Left ventricle myocardium superior (tissue), 1 donor: Measurements from ENCODE around the gene SLC25A47. TPM values are rescaled to one million over a fixed set of nuclear protein-coding genes. Genes with fewer than 3 reads are reported as not detected.
"Not testable (repeated sequence)": the region's sequence is repeated elsewhere in the genome, so short reads cannot be mapped to it uniquely, and the experiment has no call there.

Experiments used
- ATAC-seq: fragments of 200-7000 bp; cut with Tn5 transposase; one replicate; pipeline ENCODE4 v1.9.1; 2020; ENCODE audit warnings: mild to moderate bottlenecking, moderate library complexity
- DNase-seq: peaks from one replicate; pipeline ENCODE4 v3.0.0-alpha.2; 2020
- intact Hi-C: fragments of 100-400 bp; cut with micrococcal nuclease; formaldehyde crosslinking; loops from one replicate; pipeline ENCODE4 v1.11.0; 2022
- total RNA-seq: library from RNA; stranded (reverse); fragmentation: NEBNext Ultra II Directional; extraction: Animal tissue kit (Norgen Biotek cat#: 25700); gene quantifications from one replicate; pipeline ENCODE4 v1.2.1, GENCODE V29; 2021
- donor health status: DM: no; HTN: yes; CAD: no; lungs with severe emphysema.

SLC25A47 gene
- total RNA-seq, 1 donor from 2014 or later, result not detected

DNA sequence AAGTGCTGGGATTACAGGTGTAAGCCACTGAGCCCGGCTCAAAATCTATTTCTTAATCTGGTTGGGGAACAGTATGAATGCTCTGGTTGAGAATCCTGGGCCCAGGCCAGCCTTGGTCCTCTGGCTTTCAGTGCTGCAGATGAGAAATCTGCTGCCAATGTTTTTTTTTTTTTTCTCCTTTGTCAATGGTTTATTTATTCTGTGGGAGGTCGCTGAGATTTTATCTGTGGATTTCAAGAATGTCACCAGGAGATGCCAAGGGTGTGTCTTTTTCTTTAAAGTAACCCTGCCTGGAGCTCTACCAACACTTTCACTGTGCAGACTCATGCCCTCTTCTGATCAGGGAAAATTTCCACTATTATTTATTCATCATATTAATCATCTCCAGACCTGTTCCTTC lies 20.5 kb upstream of the SLC25A47 start:
- DNase-seq (peak; percentile 32), ATAC-seq (no peak)
- intact Hi-C loops, result no loop called here

DNA sequence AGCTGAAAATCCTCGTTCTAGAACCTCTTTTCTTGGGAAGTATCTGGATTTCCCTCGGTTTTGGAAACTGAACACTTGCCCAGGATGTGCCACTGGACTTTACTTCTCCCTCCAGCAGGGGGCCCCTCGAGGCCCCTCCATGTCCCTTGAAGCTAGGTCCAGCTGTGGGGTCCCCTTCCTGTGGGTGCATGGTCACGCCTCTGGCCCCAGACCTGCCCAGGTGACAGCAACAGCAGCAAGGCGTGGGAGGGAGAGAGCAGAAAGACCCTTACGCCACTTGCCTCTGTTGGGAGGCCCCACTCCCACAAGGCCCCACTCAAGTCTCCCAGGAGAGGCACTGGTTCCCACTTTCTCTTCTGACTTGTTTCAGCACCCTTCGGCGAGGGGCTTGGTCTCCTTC lies 20.0 kb upstream of the SLC25A47 start:
- ATAC-seq (no peak), DNase-seq (peak; percentile 40)
- intact Hi-C loops, result no loop called here

DNA sequence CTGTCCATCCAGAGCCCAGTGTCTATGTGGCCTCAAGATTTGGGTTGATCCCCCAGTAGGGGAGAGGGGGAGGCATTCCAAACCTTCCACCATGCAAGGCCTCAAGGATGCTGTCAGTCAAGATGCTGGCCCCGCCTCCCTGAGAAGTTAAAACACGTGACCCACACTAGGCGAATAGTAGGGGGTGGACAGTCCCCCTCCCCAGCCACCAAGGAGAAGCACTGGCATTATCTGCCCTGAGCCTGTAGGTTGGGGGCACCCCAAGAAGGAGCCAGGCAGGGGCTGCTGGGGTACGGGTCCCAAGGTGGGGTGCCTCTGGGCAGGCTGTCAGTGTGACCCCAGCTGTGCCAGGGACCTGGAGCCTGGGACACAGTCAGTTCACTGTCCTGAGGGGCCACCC lies 19.2 kb upstream of the SLC25A47 start:
- DNase-seq (peak; percentile 31), ATAC-seq (no peak)
- intact Hi-C loops, result no loop called here

DNA sequence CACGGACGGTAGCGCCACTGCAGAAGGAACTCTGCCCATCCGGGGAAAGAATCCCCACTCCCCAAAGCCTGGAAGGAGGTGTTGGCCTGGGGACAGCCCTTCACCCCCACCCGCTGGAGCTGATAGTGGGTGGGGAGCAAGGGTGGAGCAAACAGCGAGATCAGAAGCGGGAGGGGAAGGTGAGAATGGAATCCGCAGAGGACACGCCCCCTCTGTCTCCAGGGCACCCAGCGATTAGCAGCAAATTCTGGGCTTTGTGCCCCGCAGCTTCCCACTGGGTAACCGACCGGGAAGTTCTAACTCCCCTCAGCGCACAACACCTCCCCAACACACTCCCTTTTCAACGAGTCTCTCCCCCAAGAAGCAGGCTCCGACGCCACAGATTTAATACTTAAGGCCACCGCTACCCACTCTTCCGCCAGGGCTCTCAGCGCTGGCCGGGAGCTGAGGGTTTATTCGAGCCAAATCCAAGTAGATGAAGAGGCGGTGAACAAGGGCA lies 18.3 kb upstream of the SLC25A47 start:
- intact Hi-C loops, result no loop called here
- peak; percentile 9 for ATAC-seq
- DNase-seq, result peak; percentile 71

DNA sequence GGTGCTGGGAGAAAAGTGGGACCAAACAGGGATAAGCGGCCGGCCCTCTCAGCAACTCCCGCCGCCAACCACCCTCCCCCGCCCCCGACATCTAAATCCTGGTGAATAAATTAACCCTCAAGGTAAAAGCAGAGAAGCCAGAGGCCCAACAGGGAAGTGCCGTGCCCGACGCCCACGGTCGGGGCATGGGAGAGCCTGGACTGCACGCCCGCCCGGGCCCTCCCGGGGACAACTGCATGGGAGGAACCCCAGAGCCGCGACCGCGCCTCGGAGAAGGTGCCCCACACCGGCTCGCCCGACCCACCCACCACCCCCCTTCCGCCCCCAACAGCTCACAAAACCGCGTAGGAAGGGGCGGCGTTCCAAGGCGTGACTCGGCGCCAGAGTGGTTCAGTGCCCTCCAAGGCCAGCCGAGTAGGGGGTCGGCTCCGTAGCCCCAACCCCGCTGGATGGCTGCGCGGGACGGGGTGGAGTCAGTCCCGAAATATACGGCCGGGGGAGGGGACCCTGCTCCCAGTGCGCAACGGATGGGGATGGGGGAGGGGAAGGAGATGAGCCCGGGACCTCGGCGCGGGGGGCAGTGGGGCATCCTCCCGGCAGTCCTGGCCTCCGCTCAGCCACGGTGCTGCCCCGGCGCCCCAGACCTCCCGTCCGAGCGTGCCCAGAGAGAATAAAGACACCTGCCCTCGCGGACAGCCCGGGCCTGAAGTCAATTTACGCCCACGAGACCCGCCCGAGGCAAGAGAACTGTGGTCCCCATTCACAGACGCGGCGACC lies 17.6 kb upstream of the SLC25A47 start:
- ATAC-seq (peak; percentile 3), DNase-seq (peak; percentile 62)
- intact Hi-C loops, result no loop called here

DNA sequence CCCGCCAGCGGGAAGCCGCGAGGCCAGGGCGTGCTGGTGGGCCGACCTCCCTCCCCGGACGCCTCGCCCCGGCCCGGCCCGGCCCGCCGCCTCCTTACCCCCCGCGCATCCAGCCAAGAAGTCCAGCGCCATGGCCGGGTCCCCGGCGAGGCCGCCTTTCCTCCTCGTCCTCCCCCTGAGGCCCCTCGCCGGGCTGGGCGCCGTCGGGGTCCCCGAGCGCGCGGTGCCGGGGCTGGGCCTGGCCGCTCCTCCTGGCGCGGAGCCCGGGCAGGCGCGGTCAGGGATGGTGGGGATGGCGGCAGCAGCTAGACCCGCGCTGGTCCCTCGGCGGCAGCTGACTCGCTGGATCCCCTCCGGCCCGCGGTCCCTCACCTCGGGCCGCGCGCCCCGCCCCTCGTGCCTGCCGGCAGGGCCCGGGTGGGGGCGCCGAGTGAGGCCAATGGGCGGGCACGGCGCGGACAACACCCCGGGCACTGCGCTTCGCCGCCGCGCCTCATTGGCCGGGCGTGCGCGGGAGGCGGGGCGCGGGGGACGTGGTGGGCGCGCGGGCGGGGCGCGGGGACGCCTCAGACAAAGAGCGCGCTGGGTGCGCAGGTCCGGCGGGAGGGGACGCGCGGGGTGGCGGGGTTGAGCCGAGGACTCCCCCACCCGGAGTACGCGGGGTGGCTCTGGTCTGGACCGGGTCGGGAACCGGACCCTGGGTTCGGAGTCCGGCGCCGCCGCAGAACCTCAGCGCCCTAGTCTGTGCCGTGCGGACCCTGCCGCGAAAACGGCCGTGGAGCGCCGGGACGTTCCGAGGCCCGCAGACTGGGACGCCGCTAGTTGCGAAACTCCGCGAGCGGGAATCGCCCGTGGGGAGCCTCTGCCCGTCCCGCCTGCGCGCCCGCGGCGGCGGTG lies 16.8 kb upstream of the SLC25A47 start, which contains the start of gene SLC25A29:
Gene SLC25A29 (minus strand): TSS at position 344 of the 897 bp plus-strand sequence. CDS start 212 bp downstream, at position 132.
- intact Hi-C loops, result no loop called here
- peak; percentile 93 for ATAC-seq
- peak; percentile 96 for DNase-seq

DNA sequence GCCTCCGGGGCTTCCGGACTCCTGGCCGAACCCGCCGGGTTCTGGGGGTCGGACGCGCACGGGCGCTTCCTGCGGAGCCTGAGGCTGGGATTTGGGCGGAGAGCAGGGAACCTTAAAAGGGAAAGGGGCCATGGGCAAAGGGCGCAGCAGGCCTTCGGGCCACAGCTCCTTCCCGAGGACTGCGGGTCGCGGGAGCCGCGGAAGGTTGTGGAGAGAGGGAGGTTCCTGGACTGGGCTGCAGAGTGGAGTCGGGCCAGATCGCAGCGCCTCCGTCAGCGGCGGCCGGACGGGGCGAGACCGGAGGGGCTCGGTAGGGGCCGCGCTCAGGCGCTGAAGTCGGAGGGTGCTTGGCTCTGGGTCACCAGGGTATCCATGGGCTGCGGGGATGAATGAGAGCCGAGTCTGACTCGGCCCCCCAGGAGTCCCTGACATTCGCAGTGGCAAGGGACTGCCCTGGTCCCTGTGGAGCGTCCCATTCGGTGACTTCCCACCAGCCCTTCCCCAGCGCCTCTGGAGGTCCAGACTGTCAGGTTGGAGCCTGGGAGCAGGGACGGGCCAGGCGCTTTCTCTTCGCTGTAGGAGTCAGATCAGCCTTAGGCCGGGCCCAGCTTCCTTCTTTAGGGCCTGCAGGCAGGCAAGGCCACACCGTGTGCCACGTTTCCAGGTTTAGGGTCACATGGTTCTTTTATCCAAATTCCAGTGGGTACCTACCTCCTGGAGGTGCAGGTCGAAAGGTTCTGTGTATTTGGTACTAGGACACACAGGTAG lies 16.0 kb upstream of the SLC25A47 start:
- ATAC-seq (peak; percentile 34), DNase-seq (peak; percentile 58)
- intact Hi-C loops, result no loop called here

DNA sequence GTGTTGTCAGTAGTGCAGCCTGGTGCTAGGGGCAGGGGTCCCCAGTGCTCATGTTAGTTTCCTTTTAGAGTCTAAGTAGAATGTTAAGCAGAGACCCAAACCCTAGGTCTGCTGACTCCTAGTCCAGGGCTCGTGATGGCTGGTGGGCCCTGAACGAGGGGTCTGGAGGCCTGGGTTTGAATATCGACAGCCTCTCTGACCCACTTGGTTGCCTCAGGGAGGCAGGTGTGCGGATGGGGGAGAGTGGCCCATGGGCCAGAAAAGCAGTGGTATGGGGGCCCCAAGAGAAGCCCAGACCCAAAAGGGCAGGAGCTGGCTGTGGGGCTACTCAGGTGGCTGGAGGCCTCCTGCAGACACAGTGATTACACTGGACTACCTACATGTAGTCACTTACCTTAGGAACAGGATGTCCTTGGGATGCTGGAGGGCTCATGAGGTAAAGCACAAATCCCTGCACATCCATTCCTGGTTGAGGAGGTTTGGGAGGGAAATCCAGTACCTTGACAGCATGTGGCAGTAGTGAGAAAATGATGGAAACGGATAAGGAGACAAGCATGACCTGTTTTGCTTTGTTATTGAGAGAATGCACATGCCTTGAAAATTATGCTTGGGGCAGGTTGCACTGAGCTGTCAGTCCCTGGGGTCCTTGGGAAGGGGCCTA lies 15.2 kb upstream of the SLC25A47 start:
- intact Hi-C loops, result no loop called here
- no peak for DNase-seq
- ATAC-seq, result no peak

DNA sequence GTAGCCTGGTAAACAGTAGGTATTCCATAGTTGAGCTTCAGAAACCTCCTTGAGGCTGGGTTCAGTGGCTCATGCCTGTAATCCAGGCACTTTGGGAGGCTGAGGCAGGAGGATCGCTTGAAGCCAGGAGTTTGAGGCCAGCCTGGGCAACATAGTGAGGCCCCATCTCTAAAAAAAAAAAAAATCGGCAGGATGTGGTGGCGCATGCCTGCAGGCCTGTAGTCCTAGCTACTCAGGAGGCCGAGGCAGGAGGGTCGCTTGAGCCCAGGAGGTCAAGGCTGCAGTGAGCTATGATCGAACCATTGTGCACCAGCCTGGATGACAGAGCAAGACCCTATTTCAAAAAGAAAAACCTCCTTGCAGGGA lies 14.7 kb upstream of the SLC25A47 start:
- DNase-seq, intact Hi-C loops, ATAC-seq: not testable (repeated sequence)

DNA sequence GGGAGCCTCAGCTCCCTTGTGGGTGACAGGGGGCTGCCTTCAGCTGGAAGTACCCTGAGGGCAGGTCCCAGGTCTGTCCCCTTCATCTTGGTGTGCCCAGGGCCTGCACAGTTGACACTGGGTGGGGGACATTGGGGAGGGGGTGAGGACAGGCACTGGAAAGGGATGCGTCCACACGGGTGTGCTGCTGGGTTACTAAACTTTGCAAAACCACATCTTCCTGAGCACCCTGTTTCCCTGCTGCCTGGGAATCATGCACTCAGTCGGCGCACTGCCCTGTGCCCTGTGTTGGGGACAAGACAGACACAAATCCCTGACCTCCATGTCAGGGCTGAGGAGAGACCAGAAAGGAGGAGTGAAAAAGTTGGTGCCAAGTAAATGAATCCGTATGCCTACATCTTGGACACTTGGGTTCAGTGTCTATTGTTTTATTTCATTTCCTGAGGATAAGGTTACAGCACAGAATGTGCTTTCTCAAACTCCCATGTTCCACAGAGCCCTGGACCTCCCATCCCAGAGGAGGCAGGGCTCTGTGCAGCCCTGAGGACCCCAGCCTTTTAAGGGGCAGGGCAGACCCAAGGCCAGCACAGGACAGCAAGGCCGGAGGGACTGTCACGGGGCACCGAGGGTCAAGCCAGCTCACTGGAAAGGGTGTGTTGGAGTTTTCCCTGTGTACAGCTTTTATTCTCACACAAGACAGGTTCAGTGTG lies 14.0 kb upstream of the SLC25A47 start:
- ATAC-seq (no peak), DNase-seq (no peak)
- intact Hi-C loops, result no loop called here

DNA sequence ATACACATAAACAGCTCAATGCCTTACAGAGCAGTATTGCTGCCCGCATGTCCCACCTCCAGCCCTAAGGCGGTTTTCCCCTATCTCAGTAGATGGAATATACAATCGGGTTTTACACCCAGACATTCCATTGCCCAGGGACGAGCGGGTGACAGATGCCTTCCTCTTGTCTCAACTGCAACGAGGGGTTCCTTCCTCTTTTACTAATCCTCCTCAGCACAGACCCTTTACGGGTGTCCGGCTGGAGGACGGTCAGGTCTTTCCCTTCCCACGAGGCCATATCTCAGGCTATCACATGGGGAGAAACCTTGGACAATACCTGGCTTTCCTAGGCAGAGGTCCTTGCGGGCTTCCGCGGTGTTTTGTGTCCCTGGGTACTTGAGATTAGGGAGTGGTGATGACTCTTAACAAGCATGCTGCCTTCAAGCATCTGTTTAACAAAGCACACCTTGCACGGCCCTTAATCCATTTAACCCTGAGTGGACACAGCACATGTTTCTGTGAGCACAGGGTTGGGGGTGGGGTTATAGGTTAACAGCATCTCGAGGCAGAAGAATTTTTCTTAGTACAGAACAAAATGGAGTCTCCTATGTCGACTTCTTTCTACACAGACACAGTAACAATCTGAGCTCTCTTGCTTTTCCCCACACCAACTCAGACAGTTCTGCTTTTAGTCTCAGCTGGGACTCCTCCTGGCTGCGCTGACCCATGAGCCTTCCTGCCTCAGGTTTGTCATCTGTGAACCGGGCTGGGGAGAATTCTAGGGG lies 10.8 kb upstream of the SLC25A47 start:
- DNase-seq, ATAC-seq, intact Hi-C loops: not testable (repeated sequence)

DNA sequence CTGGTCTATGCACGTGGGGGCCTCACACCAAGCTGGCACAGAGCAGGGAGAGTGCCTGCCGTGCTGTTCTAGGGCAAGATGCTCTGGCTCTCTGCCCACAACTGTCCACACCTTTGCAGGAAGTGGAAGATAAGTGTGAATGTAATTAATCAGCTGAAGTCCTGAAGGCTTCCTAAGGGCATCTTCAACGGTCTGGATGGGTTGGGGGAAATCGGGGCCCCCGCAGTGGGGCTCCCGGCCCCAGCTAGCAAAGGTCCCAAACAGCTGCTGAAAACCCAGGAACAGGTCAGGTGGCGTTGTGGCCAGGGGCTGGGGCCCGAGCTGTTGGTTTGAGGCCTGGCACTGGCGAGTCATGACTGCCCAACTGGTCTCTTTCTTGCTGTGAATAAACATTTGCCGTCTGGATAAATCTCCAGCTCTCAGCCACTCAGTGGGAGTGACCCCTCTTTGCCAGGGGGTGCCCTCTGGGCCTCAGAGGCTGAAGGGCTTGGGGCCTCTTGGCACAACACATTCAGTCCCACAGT lies 10.2 kb upstream of the SLC25A47 start:
- intact Hi-C loops, result no loop called here
- DNase-seq (peak; percentile 10), ATAC-seq (no peak)

DNA sequence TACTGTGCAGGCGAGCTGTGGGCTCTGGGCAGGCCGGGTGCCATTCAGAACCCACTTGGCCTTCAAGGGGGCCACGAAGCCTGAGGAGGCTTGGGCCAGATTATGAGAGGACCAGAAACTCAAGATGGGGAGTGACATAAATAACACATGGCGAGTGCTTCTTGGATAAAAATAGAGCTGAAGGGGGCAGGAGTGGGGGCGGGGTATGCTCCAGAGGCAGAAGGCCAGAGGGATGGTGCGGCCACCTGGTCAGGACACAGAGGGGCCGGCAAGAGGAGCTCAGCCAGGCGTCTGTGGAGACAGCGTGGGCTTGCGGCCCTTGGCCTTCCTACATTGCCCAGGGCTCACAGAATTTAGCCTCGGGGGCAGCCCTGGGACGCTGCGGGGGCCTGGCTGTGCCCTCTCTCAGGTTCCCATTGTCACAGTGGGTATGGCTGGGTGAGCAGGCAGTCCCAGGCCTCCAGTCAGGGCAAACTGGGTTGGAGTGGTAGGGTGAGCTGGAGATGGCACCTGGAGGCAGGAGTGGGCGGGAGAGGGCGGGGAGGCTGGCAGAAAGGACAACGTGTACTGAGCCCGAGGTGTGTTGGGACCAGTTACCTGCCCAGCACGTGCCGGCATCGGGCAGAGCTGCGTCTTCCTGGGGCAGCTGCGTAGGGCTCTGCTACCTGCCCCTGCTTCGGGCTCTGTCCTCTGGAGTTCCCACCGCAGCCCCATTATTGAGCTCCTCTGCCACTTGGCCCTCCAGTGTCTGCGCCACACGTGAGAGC lies 9.5 kb upstream of the SLC25A47 start:
- intact Hi-C loops, result no loop called here
- DNase-seq (peak; percentile 26), ATAC-seq (peak; percentile 10)

DNA sequence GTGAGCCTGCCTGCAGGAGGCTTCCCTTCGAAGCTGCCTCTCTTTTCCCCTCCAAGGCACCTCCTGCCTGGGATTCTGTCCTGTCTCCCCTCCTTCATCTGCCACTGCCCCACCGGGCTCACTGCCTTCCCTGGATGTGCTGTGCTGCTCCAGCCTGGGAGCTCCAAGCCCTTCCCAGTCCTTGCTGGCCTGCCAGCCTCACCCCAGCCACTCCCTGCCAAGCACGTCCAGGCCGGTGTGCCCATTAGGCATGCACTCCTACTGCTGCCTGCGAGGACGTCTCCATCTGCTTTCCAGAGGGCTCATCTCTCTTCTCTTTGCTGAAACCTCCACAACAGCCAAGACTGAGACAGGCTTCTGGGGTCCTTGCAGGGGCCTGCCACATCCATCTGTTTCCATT lies 8.4 kb upstream of the SLC25A47 start:
- DNase-seq, result peak; percentile 15
- intact Hi-C loops, result no loop called here
- ATAC-seq, result no peak

DNA sequence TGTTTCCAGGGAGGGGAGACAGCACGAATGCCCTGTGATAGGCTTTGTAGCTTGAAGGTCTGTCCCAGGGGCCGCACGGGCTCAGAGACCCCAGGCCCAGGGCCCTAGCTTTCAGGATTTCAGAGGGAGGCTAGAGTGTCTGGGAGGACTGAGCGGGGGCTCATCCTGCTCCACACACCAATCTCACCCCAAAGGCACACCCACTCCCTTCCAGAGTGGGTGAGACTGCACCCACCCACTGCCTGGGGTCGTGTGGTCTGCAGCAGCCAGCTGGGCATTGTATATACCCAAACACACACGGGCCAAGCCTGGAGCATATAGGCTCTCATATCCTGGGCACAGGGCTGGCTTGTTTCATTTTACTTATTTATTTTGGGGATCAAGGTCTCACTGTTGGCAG lies 5.8 kb upstream of the SLC25A47 start:
- DNase-seq (no peak), ATAC-seq (no peak)
- intact Hi-C loops, result no loop called here
